Activated T-helper 1 cell treated with anti-CD3 and anti-CD28 coated beads, Interleukin-12 subunit alpha, Interleukin-12 subunit beta, Interleukin-2, Interleukin-4 antibody, amounts not matched to agents 30 ng/mL and 10 ng/mL and 1 ng/mL, durations not matched to agents 14 hours and 24 hours and 36 hours (primary cell): Measurements from ENCODE around the gene HDHD5. TPM values are rescaled to one million over a fixed set of nuclear protein-coding genes. Genes with fewer than 3 reads are reported as not detected.

Experiments used
- DNase-seq: peaks from one replicate; pipeline ENCODE4 v3.0.0; 2021; ENCODE audit warnings: low spot score
- H3K27ac Mint-ChIP-seq: one replicate; pipeline ENCODE4 v1.8.0; 2021; ENCODE audit warnings: mild to moderate bottlenecking, mixed read lengths
- H3K27me3 Mint-ChIP-seq: one replicate; pipeline ENCODE4 v1.8.0; 2022; ENCODE audit warnings: mild to moderate bottlenecking, moderate library complexity, mixed read lengths; ENCODE audit not compliant: insufficient read depth
- H3K36me3 Mint-ChIP-seq: one replicate; pipeline ENCODE4 v1.8.0; 2021; ENCODE audit warnings: low read depth, mixed read lengths
- H3K4me1 Mint-ChIP-seq: one replicate; pipeline ENCODE4 v1.8.0; 2021; ENCODE audit warnings: low read depth, mixed read lengths
- H3K4me3 Mint-ChIP-seq: one replicate; pipeline ENCODE4 v1.8.0; 2021; ENCODE audit warnings: mild to moderate bottlenecking, moderate library complexity, mixed read lengths
- H3K9me3 Mint-ChIP-seq: one replicate; pipeline ENCODE4 v1.8.0; 2021; ENCODE audit warnings: mixed read lengths
- intact Hi-C: fragments of 100-400 bp; cut with micrococcal nuclease; formaldehyde crosslinking; loops from one replicate; pipeline ENCODE4 v1.15.1; 2024
- total RNA-seq: library from RNA; stranded (reverse); gene quantifications from 2 replicates; pipeline ENCODE4 v1.2.3, GENCODE V29; 2022

Gene HDHD5
- total RNA-seq, 1 donor from 2014 or later = 39.1 TPM

DNA sequence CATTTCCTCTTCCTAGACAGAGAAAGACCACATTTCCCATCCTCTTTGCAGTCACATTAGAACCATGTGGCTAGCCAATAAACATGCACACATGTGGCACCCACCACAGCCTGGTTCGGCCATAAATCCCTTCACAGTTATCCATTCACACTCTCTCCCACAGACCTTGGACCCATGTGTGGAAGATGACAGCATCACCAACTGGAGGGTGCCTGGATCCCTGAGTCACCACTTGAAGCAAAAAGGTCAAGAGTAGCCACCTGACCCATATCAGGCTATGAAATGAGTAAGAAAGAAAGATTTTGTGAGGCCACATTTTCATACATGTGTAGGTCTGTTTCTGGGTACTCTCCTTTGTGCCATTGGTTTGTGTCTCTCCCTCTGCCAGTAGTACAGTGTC lies 28.9 kb downstream of the HDHD5 start:
- Mint-ChIP-seq H3K4me1 (no peaks in the 10 kb centered on the region), H3K36me3 (peaks cover 6% of the 10 kb centered on the region), H3K9me3 (no peaks in the 10 kb centered on the region), H3K27me3 (peaks cover 18% of the 10 kb centered on the region), H3K4me3 (no peak overlapping the region), H3K27ac (no peak overlapping the region)
- DNase-seq = no peak
- intact Hi-C loops = no loop called here

DNA sequence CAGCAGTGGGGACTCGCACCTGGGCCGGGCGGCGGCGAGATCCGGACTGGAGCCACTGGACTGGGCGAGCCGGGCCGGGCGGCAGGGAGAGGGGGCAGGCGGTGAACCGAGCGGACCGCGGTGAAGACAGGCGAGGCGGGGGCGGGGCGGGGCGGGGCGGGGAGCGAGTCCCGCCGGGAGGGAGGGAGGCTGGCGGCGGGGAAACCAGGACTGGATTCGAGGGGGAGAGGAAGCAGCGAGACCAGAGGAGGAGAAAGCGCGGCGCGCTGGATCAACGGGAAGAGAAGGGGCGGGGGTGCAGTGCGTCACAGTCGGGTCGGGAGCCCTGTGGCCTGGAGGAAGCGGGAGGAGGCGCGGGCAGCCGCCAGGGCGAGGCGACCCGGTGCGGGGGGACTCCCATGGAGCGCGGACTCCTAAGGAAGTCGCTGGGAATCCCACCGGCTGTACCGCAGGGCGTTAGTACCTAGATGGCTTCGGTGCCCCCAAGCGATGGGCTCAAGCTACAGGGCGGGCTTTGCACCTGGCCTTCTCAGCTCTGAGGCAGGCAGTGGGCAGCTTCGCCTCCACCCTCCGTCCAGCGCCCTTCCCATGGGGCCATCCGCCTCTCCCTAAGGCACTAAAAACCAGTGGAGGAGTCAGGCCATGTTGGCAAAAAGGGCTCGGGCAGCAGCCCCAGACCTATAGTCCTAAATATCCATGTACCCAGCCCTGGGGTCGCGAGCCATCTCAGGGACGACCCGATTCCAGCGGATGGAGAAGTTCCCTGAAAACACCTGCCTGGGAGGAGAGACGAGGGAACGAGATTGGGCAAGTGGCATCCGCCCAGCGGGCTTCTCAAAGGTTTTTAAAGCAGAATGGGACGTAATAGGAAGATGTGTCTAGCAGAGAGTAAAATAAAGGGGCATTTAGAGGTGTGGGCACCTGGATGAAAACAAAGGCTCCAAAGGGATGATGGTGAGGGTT lies 37.6 kb downstream of the HDHD5 start, which contains the start of gene TMEM121B:
TMEM121B (minus strand) TSS at position 128 of the 963 bp plus-strand sequence. CDS start 233 bp downstream, outside the sequence.
- peaks cover 28% of the 10 kb centered on the region for H3K27me3 Mint-ChIP-seq
- peaks cover 27% of the 10 kb centered on the region for H3K4me1 Mint-ChIP-seq
- no peaks in the 10 kb centered on the region for H3K9me3 Mint-ChIP-seq
- peaks cover 3% of the 10 kb centered on the region for H3K36me3 Mint-ChIP-seq
- intact Hi-C loops = no loop called here
- no peak within 1 kb of the TSS for H3K27ac Mint-ChIP-seq
- no peak for DNase-seq
- peak within 1 kb of the TSS; percentile 71 for H3K4me3 Mint-ChIP-seq

DNA sequence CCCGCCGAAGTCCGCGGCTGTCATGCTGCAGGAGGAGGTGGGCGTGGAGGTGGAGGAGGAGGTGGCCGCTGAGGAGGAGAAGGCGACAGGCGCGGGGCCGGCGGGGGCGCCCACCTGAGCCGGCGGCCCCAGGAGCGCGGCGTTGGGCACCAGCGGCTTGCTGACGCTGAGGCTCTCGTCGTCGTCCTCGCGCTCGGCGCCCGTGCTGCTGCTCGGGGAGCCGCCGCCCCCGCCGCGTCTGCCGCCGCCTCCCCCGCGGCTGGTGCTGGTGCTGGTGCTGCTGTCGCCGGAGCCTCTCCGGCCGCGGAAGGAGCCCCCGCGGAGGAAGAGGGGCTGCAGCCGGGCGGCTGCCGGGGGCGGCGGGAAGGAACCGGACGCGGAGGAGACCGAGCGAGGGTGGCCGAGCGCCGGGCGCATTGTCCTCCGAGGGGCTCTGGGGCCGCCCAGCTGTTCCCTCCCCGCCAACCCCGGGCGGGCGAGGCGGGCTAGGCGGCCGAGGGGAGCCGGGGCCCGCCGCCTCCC lies 38.3 kb downstream of the HDHD5 start:
- Mint-ChIP-seq H3K27me3 (peaks cover 25% of the 10 kb centered on the region), H3K4me3 (no peak overlapping the region), H3K9me3 (no peaks in the 10 kb centered on the region), H3K36me3 (peaks cover 3% of the 10 kb centered on the region), H3K27ac (no peak overlapping the region), H3K4me1 (peaks cover 34% of the 10 kb centered on the region)
- intact Hi-C loops = loop anchor here (1.0 kb wide), 2 partner anchors 34 to 39 kb away; partner anchors contain the start of gene HDHD5
- DNase-seq = no peak

DNA sequence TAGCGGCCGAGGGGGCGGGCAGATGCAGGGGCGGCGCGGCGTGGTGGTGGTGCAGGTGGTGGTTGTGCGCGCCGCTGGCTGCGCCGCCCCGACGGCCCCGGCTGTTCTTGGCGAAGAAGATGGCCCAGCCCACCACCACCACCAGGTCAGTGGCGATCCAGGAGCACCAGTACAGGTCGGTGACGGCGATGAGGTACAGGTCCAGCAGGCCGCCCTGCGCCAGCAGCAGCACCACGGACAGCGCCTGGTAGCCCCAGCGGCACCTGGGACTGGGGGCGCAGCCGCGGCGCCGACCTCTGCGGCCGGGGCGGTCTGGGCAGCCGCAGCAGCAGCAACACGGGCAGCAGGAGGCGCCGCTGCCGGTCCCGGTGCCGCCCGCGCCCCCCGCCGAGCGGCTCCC lies 38.8 kb downstream of the HDHD5 start:
- no peak overlapping the region for H3K27ac Mint-ChIP-seq
- H3K27me3 Mint-ChIP-seq = peaks cover 25% of the 10 kb centered on the region
- peak; percentile 42 for DNase-seq
- no peak overlapping the region for H3K4me3 Mint-ChIP-seq
- intact Hi-C loops = loop anchor here (1.0 kb wide), 2 partner anchors 34 to 39 kb away; partner anchors contain the start of gene HDHD5
- H3K4me1 Mint-ChIP-seq = peaks cover 39% of the 10 kb centered on the region
- H3K9me3 Mint-ChIP-seq = no peaks in the 10 kb centered on the region
- peaks cover 3% of the 10 kb centered on the region for H3K36me3 Mint-ChIP-seq

DNA sequence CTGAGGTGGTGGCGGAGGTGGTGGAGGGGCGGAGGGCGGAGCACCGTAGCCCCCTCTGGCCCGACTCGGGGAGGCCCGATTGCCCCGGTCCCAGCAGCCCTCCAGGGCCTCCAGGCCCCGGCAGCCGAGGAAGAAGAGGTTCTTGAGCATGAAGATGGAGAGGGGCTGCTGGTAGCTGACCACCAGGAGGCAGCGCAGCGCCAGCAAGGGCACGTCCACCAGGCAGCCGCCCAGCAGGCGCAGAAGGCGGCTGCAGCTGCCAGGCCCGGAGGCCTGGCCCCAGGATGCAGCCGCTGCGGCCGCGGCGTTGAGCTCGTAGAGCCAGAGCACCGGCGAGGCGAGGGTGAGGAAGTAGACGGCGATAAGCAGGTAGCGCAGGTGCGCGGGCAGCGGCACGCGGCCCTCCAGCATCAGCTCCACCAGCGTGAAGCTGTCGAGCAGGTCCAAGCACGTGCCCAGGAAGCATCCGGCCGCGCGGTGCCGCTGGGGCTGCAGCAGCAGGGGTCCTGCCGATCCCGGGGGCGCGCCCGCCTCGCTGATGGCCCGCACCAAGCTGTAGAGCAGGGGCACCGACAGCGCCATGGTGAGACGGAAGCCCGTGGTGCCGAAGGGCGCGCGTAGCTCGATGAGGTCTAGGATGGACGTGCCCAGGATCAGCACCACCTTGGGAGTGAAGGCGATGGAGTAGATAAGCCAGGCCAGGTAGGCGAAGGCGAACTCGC lies 39.4 kb downstream of the HDHD5 start:
- H3K9me3 Mint-ChIP-seq = no peaks in the 10 kb centered on the region
- peaks cover 25% of the 10 kb centered on the region for H3K27me3 Mint-ChIP-seq
- H3K27ac Mint-ChIP-seq = no peak overlapping the region
- intact Hi-C loops = loop anchor here (1.0 to 10.0 kb wide), 3 partner anchors 33 to 255 kb away; partner anchors contain the start of gene HDHD5
- H3K36me3 Mint-ChIP-seq = peaks cover 8% of the 10 kb centered on the region
- peak overlapping the region; percentile 66 for H3K4me3 Mint-ChIP-seq
- DNase-seq = no peak
- peaks cover 46% of the 10 kb centered on the region for H3K4me1 Mint-ChIP-seq

DNA sequence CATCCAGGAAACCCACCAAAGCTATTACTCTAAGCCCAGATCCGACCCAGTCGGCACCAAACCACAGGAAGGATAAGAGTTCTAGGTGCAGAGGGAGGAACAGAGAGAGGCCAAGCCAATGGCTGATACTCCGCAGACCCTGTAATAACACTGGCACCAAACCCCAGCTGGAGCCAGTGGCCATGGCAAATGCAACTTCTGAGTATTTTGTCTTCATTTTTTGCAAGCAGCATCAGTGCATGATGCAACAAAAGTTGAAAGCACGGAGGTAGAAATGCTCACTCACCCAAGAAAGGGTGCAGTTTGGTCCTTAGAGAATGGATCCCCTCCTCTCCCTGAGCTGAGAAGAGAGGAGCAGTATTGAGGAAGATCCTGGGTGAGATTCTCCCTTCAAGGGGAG lies 40.7 kb downstream of the HDHD5 start:
- Mint-ChIP-seq H3K4me3 (peak overlapping the region; percentile 66), H3K36me3 (peaks cover 11% of the 10 kb centered on the region), H3K9me3 (no peaks in the 10 kb centered on the region), H3K27me3 (peaks cover 22% of the 10 kb centered on the region), H3K4me1 (peaks cover 52% of the 10 kb centered on the region), H3K27ac (peak overlapping the region; percentile 21)
- intact Hi-C loops = loop anchor here (10.0 kb wide), 1 partner anchor 256 kb away; no protein-coding TSS in a partner anchor
- DNase-seq = no peak

DNA sequence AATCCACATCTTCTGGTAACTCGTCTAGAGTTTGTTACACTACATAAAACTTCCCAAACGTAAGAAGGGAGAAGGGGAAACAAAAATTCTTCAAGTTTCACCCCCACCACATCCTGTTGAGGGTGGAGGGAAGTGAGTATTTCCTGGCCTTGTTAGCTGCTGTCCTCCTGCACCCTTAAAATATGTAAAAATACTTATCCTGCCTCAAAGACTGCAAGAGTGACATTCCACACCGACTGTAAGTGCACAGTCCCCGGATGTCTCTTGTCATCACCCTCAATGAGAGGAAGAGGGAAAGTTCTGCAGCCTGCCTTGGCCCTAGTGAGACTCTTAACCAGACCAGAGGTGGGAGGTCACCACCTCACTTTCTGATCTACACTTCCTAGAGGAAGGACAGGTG lies 41.2 kb downstream of the HDHD5 start:
- Mint-ChIP-seq H3K36me3 (peaks cover 11% of the 10 kb centered on the region), H3K27me3 (peaks cover 19% of the 10 kb centered on the region), H3K9me3 (no peaks in the 10 kb centered on the region), H3K4me3 (peak overlapping the region; percentile 66), H3K4me1 (peaks cover 52% of the 10 kb centered on the region), H3K27ac (no peak overlapping the region)
- intact Hi-C loops = loop anchor here (1.0 to 10.0 kb wide), 2 partner anchors 12 to 257 kb away; no protein-coding TSS in a partner anchor
- no peak for DNase-seq

DNA sequence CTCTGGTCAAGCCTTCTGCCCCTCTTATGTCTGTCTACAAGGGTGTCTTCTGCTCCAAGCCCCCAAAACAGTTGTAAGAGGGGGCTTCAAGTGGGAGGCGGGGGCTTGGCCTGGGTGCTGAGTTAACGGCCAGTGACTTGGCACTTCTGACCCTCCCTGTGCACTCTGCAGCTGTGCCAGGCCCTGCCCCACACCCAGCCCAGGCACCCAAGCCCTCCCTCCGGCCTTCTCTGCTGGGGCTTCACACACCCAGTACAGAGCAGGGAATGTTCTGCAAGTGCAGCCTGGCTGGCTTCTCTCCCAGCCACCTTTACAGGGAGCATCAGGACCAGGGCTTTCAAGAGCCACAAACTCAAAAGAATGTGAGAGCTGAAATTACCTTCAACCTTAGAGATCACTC lies 41.7 kb downstream of the HDHD5 start:
- Mint-ChIP-seq H3K9me3 (no peaks in the 10 kb centered on the region), H3K4me1 (peaks cover 52% of the 10 kb centered on the region), H3K27ac (no peak overlapping the region), H3K4me3 (peak overlapping the region; percentile 66), H3K36me3 (peaks cover 13% of the 10 kb centered on the region), H3K27me3 (peaks cover 17% of the 10 kb centered on the region)
- intact Hi-C loops = loop anchor here (1.0 to 10.0 kb wide), 2 partner anchors 11 to 257 kb away; no protein-coding TSS in a partner anchor
- DNase-seq = no peak

DNA sequence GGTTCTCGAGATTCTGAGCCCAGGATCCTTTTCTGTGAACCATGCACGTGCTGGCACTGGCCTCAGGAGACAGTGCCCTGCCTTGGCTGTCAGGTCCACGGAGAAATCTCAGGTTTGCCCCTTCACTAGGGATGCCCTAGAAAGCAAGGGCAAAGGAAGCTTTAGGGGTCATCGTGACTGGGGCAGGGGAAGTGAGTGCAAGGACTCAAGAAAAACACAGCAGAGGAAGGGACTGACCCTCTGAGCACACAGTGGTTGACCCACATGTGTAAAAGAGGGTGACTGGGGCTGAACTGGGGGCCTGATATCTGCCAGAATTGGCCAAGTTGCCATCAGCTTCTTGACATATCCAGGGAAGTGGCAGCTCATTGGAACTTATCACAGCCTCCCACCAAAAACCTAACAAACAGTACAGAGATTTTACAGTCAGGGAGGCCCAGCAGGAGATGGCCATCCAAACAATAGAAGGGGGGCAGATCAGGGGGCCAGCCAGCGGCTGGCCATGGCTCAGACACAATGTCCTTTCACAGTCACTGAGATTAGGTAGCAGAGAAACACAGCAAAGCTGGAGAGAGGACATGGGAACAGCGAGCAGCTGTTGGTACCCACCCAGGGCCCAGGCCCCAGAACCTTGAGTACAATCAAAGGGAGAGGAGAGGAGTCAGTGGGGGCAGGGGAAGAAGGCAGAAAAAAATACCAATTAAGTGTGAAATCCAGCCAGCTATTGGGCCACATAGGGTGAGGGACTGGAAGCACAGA lies 42.3 kb downstream of the HDHD5 start:
- peaks cover 52% of the 10 kb centered on the region for H3K4me1 Mint-ChIP-seq
- H3K27me3 Mint-ChIP-seq = peaks cover 12% of the 10 kb centered on the region
- no peak overlapping the region for H3K27ac Mint-ChIP-seq
- peak overlapping the region; percentile 66 for H3K4me3 Mint-ChIP-seq
- intact Hi-C loops = loop anchor here (1.0 to 10.0 kb wide), 2 partner anchors 10 to 258 kb away; no protein-coding TSS in a partner anchor
- DNase-seq = no peak
- H3K36me3 Mint-ChIP-seq = peaks cover 18% of the 10 kb centered on the region
- no peaks in the 10 kb centered on the region for H3K9me3 Mint-ChIP-seq

DNA sequence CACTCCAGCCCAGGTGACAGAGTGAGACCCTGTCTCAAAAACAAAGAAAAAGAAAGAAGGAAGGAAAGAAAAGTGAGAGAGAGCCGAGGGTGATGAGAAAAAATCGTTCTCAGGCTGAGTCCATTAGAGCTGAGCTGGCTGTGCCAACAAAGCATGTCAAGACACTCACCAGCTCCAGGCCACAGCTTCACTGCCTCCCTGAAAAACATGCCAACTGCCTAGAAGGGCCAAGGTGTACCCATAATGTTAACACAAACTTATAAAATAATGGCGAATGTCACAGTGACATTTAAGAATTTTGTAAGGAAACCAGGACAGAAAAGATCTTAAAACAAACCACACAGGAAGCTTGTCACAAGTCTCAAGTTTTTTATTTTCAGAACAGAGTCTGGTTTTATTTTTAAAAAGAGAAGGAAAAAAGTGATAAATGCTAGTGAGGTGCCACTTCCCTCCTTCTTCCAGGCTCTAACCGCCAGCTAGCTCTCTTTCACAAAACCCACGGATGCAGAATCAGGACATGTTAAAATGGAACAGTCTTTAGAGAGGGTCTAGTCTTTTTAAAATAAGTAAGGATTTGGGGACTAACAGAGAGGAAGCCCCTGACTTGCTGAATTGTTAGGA lies 43.0 kb downstream of the HDHD5 start:
- peak overlapping the region; percentile 66 for H3K4me3 Mint-ChIP-seq
- peaks cover 9% of the 10 kb centered on the region for H3K27me3 Mint-ChIP-seq
- H3K4me1 Mint-ChIP-seq = peaks cover 58% of the 10 kb centered on the region

DNA sequence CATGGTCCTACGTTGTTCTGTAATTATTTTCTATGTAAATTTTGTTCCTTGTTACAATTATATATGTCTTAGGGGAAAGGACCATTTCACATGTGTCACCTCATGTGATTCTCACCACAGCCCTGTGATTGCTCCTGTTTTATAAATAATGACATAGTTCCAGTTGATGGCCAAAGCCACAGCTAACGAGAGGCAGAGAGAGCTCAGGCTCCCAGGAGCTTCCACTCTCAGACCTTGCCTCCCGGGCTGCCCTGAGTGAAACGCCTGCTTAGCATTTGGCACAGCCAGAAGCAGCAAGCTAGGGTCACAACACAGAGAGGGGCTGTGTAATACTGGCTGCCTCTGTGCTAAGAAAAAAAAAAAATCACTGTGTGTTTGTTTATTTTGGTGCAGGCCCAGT lies 43.8 kb downstream of the HDHD5 start:
- Mint-ChIP-seq H3K27me3 (peaks cover 9% of the 10 kb centered on the region), H3K4me3 (no peak overlapping the region), H3K36me3 (peaks cover 29% of the 10 kb centered on the region), H3K4me1 (peaks cover 60% of the 10 kb centered on the region), H3K27ac (no peak overlapping the region), H3K9me3 (no peaks in the 10 kb centered on the region)
- DNase-seq = no peak
- intact Hi-C loops = loop anchor here (10.0 kb wide), 1 partner anchor 260 kb away; no protein-coding TSS in a partner anchor

More for the DNA sequence above, 43.0 kb downstream of the HDHD5 start:
- intact Hi-C loops = loop anchor here (10.0 kb wide), 1 partner anchor 259 kb away; no protein-coding TSS in a partner anchor
- Mint-ChIP-seq H3K9me3 (no peaks in the 10 kb centered on the region), H3K36me3 (peaks cover 23% of the 10 kb centered on the region), H3K27ac (peak overlapping the region; percentile 50)
- no peak for DNase-seq
